ENCODE results near the gene FGF18.

Gene FGF18

GRCh38 chr5:171425596-171426244 lies 6.3 kb downstream of the FGF18 start:
- H3K4me2 ChIP-seq (ENCODE audit: low read length), result no peak overlapping the region
- H3K4me3 ChIP-seq (ENCODE audit: low read length), result no peak overlapping the region
- no peaks in the 10 kb centered on the region; the same call in 1 of the 2 replicates for H4K20me1 ChIP-seq (ENCODE audit: insufficient read depth, low read length)
- no peaks in the 10 kb centered on the region for H3K79me2 ChIP-seq (ENCODE audit: low read length)
- H3K36me3 ChIP-seq (replicated peaks; ENCODE audit: low read depth, low read length), result no peaks in the 10 kb centered on the region
- no peak overlapping the region for H3K27ac ChIP-seq (ENCODE audit: low read length)
- H3K9ac ChIP-seq (ENCODE audit: low read length), result no peak overlapping the region
- H3K9me3 ChIP-seq (ENCODE audit: insufficient read depth, low read length), result no peaks in the 10 kb centered on the region
- H3K27me3 ChIP-seq (ENCODE audit: low read depth, low read length), result no peaks in the 10 kb centered on the region
- no peak overlapping the region for H2AFZ ChIP-seq (ENCODE audit: low read depth, low read length)
- no peak for TF ChIP-seq EZH2phosphoT487 (IDR thresholded peaks at IDR 0.05; ENCODE audit: low read depth)
- TF ChIP-seq, protein P1, sequence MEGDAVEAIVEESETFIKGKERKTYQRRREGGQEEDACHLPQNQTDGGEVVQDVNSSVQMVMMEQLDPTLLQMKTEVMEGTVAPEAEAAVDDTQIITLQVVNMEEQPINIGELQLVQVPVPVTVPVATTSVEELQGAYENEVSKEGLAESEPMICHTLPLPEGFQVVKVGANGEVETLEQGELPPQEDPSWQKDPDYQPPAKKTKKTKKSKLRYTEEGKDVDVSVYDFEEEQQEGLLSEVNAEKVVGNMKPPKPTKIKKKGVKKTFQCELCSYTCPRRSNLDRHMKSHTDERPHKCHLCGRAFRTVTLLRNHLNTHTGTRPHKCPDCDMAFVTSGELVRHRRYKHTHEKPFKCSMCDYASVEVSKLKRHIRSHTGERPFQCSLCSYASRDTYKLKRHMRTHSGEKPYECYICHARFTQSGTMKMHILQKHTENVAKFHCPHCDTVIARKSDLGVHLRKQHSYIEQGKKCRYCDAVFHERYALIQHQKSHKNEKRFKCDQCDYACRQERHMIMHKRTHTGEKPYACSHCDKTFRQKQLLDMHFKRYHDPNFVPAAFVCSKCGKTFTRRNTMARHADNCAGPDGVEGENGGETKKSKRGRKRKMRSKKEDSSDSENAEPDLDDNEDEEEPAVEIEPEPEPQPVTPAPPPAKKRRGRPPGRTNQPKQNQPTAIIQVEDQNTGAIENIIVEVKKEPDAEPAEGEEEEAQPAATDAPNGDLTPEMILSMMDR (IDR thresholded peaks at IDR 0.05; ENCODE audit: low read depth, low read length), result no peak
- H3K4me1 ChIP-seq (ENCODE audit: low read length), result no peaks in the 10 kb centered on the region

GRCh38 chr5:171426266-171426665 lies 6.8 kb downstream of the FGF18 start:
- Histone ChIP-seq H3K27me3 (ENCODE audit: low read depth, low read length) (no peaks in the 10 kb centered on the region), H3K9ac (ENCODE audit: low read length) (no peak overlapping the region), H2AFZ (ENCODE audit: low read depth, low read length) (no peak overlapping the region), H3K36me3 (replicated peaks; ENCODE audit: low read depth, low read length) (no peaks in the 10 kb centered on the region), H3K79me2 (ENCODE audit: low read length) (no peaks in the 10 kb centered on the region), H3K4me2 (ENCODE audit: low read length) (no peak overlapping the region), H4K20me1 (ENCODE audit: insufficient read depth, low read length) (no peaks in the 10 kb centered on the region; the same call in 1 of the 2 replicates), H3K9me3 (ENCODE audit: insufficient read depth, low read length) (no peaks in the 10 kb centered on the region), H3K27ac (ENCODE audit: low read length) (no peak overlapping the region), H3K4me3 (ENCODE audit: low read length) (no peak overlapping the region), H3K4me1 (ENCODE audit: low read length) (no peaks in the 10 kb centered on the region)
- TF ChIP-seq, protein P1 (IDR thresholded peaks at IDR 0.05; ENCODE audit: low read depth, low read length), result no peak
- no peak for TF ChIP-seq EZH2phosphoT487 (IDR thresholded peaks at IDR 0.05; ENCODE audit: low read depth)

DNA sequence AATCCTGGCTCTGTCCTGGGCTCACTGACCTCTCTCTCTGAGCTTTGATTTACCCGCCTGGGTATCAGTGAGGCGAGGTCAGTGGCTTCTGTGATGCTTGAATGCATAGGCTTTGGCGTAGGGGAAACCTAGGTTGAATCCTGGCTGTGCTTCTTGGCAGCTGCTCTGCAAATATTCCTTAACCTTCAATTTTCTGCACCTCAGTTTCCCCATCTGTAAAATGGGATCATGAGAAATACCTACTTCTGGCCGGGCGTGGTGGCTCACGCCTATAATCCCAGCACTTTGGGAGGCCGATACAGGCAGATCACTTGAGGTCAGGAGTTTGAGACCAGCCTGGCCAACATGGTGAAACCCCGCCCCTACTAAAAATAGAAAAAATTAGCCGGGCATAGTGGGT lies 7.2 kb downstream of the FGF18 start:
- Histone ChIP-seq H3K27ac (ENCODE audit: low read length) (no peak overlapping the region), H3K9ac (ENCODE audit: low read length) (no peak overlapping the region), H2AFZ (ENCODE audit: low read depth, low read length) (no peak overlapping the region), H3K9me3 (ENCODE audit: insufficient read depth, low read length) (no peaks in the 10 kb centered on the region), H3K4me3 (ENCODE audit: low read length) (no peak overlapping the region), H3K36me3 (replicated peaks; ENCODE audit: low read depth, low read length) (no peaks in the 10 kb centered on the region), H3K27me3 (ENCODE audit: low read depth, low read length) (no peaks in the 10 kb centered on the region), H4K20me1 (ENCODE audit: insufficient read depth, low read length) (no peaks in the 10 kb centered on the region; the same call in 1 of the 2 replicates), H3K4me2 (ENCODE audit: low read length) (no peak overlapping the region), H3K79me2 (ENCODE audit: low read length) (no peaks in the 10 kb centered on the region), H3K4me1 (ENCODE audit: low read length) (no peaks in the 10 kb centered on the region)
- TF ChIP-seq, protein P1 (IDR thresholded peaks at IDR 0.05; ENCODE audit: low read depth, low read length), result no peak
- TF ChIP-seq EZH2phosphoT487 (IDR thresholded peaks at IDR 0.05; ENCODE audit: low read depth), result no peak

GRCh38 chr5:171427318-171428167 lies 8.1 kb downstream of the FGF18 start:
- H3K4me1 ChIP-seq (ENCODE audit: low read length), result no peaks in the 10 kb centered on the region
- H3K27me3 ChIP-seq (ENCODE audit: low read depth, low read length), result no peaks in the 10 kb centered on the region
- no peaks in the 10 kb centered on the region for H3K36me3 ChIP-seq (replicated peaks; ENCODE audit: low read depth, low read length)
- H3K4me3 ChIP-seq (ENCODE audit: low read length), result no peak overlapping the region
- no peak overlapping the region for H2AFZ ChIP-seq (ENCODE audit: low read depth, low read length)
- no peaks in the 10 kb centered on the region for H3K9me3 ChIP-seq (ENCODE audit: insufficient read depth, low read length)
- H3K9ac ChIP-seq (ENCODE audit: low read length), result no peak overlapping the region
- no peaks in the 10 kb centered on the region for H3K79me2 ChIP-seq (ENCODE audit: low read length)
- H3K27ac ChIP-seq (ENCODE audit: low read length), result no peak overlapping the region
- no peak for TF ChIP-seq EZH2phosphoT487 (IDR thresholded peaks at IDR 0.05; ENCODE audit: low read depth)
- TF ChIP-seq, protein P1 (IDR thresholded peaks at IDR 0.05; ENCODE audit: low read depth, low read length), result no peak
- H4K20me1 ChIP-seq (ENCODE audit: insufficient read depth, low read length), result no peaks in the 10 kb centered on the region; the same call in 1 of the 2 replicates
- H3K4me2 ChIP-seq (ENCODE audit: low read length), result no peak overlapping the region
